Osteocyte (in vitro differentiated cells): ENCODE measurements around the gene NFKB1. TPM values are rescaled to one million over a fixed set of nuclear protein-coding genes. Genes with fewer than 3 reads are reported as not detected.

ENCODE experiments used
- DNase-seq: peaks from one replicate; pipeline ENCODE4 v3.0.0; 2021; ENCODE audit warnings: mixed read lengths; ENCODE audit not compliant: unreplicated experiment; ENCODE audit errors: extremely low spot score
- H3K27ac Mint-ChIP-seq: one replicate; pipeline ENCODE4 v1.8.0; 2021; ENCODE audit warnings: mild to moderate bottlenecking, mixed read lengths; ENCODE audit not compliant: unreplicated experiment
- H3K27me3 Mint-ChIP-seq: one replicate; pipeline ENCODE4 v1.8.0; 2021; ENCODE audit warnings: mixed read lengths; ENCODE audit not compliant: unreplicated experiment
- H3K36me3 Mint-ChIP-seq: one replicate; pipeline ENCODE4 v1.8.0; 2021; ENCODE audit warnings: mixed read lengths; ENCODE audit not compliant: unreplicated experiment
- H3K4me1 Mint-ChIP-seq: one replicate; pipeline ENCODE4 v1.8.0; 2021; ENCODE audit warnings: mixed read lengths; ENCODE audit not compliant: unreplicated experiment
- H3K4me3 Mint-ChIP-seq: one replicate; pipeline ENCODE4 v1.8.0; 2021; ENCODE audit warnings: mild to moderate bottlenecking, moderate library complexity, mixed read lengths; ENCODE audit not compliant: unreplicated experiment
- H3K9me3 Mint-ChIP-seq: one replicate; pipeline ENCODE4 v1.8.0; 2021; ENCODE audit warnings: mixed read lengths; ENCODE audit not compliant: unreplicated experiment
- CTCF ChIP-seq: fragments of 200-600 bp; sonication (generic); IDR thresholded peaks from 2 replicates; pipeline ENCODE4 v1.5.0; 2021; ENCODE audit warnings: antibody characterized with exemption, mild to moderate bottlenecking, moderate library complexity
- total RNA-seq: library from RNA; stranded (reverse); gene quantifications from 2 replicates; pipeline ENCODE4 v1.2.1, GENCODE V29; 2021

Gene NFKB1
- total RNA-seq, 1 donor from 2014 or later = 27.9 TPM

- Mint-ChIP-seq H3K4me3 (no peak overlapping the region), H3K36me3 (peaks cover 68% of the 10 kb centered on the region), H3K27ac (no peak overlapping the region), H3K27me3 (no peaks in the 10 kb centered on the region), H3K4me1 (no peaks in the 10 kb centered on the region), H3K9me3 (no peaks in the 10 kb centered on the region)
- TF ChIP-seq CTCF = no peak
- no peak for DNase-seq
These were observed 82.9 kb downstream of the NFKB1 start for GRCh38 chr4:102584091-102584490.

- Mint-ChIP-seq H3K9me3 (peaks cover 2% of the 10 kb centered on the region), H3K4me1 (no peaks in the 10 kb centered on the region), H3K36me3 (peaks cover 70% of the 10 kb centered on the region), H3K27ac (no peak overlapping the region), H3K4me3 (no peak overlapping the region), H3K27me3 (no peaks in the 10 kb centered on the region)
- TF ChIP-seq CTCF = no peak
- no peak for DNase-seq
These were observed 84.2 kb downstream of the NFKB1 start for GRCh38 chr4:102585329-102585728.

GRCh38 chr4:102586002-102586643, 85.0 kb downstream of the NFKB1 start:
- Mint-ChIP-seq H3K4me1 (no peaks in the 10 kb centered on the region), H3K36me3 (peaks cover 75% of the 10 kb centered on the region), H3K27me3 (no peaks in the 10 kb centered on the region), H3K9me3 (peaks cover 10% of the 10 kb centered on the region), H3K27ac (no peak overlapping the region), H3K4me3 (no peak overlapping the region)
- DNase-seq = no peak
- TF ChIP-seq CTCF = no peak

- no peak overlapping the region for H3K27ac Mint-ChIP-seq
- H3K27me3 Mint-ChIP-seq = no peaks in the 10 kb centered on the region
- TF ChIP-seq CTCF = no peak
- H3K36me3 Mint-ChIP-seq = peaks cover 78% of the 10 kb centered on the region
- DNase-seq = no peak
- H3K9me3 Mint-ChIP-seq = peaks cover 15% of the 10 kb centered on the region
- no peak overlapping the region for H3K4me3 Mint-ChIP-seq
- H3K4me1 Mint-ChIP-seq = no peaks in the 10 kb centered on the region
These were observed 85.5 kb downstream of the NFKB1 start for GRCh38 chr4:102586644-102587021.

GRCh38 chr4:102589743-102590142, 88.6 kb downstream of the NFKB1 start:
- DNase-seq = no peak
- TF ChIP-seq CTCF = no peak
- Mint-ChIP-seq H3K4me3 (no peak overlapping the region), H3K4me1 (no peaks in the 10 kb centered on the region), H3K27ac (no peak overlapping the region), H3K36me3 (peaks cover 74% of the 10 kb centered on the region), H3K9me3 (peaks cover 17% of the 10 kb centered on the region), H3K27me3 (no peaks in the 10 kb centered on the region)
